DMS 273 (cell line): Measurements from ENCODE around the gene ASXL1.

Experiments used
- DNase-seq: peaks from one replicate; lab custom pipeline; 2025; ENCODE audit not compliant: unreplicated experiment; lab: John Stamatoyannopoulos, UW

The ASXL1 gene

DNA sequence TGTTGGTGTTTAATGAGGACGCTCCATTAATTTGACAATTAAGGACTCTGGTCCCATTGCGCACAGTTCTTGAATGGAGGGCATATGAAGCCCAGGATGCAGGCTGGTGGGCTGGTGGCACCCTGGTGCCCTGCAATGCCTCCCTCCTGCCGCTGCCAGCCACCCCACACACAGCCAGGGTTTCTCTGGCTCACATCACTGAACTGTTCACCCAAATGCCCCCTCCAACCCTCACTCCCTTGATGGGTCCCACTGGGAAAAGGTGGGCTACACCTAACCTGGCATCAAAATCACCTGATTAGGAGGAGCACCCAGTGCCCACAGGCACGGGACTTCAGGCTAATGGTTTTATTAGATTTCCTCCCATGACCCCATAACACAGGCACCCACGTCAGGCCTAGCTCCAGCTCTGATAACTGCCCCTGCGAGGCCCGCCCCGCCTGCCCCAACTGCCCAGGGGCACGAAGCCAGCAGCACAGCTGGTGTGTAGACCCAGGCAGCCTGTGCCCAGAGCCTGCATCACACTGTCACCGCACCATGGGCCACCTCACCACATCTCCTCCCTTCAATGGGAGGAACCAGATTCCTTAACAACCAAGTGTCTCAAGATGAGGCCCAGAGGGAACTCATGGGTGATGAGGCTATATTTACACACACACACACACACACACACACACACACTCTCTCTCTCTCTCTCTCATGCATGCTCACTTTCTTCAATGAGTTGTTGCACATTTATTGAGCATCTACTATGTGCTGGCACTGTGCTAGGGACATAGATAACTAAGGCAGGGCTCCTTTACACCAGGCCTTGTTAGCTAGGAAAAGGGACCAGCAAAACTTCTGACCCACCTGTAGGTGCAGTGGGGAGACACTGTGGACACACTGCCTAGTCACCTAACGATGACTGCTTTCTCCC is 119.7 kb downstream of the ASXL1 start:
- no peak for DNase-seq

- DNase-seq = no peak
Observed at GRCh38 chr20:32478576-32478975, 120.4 kb downstream of the ASXL1 start.

- DNase-seq = no peak
Observed at GRCh38 chr20:32479012-32479411, 120.9 kb downstream of the ASXL1 start.

GRCh38 chr20:32479697-32480171 is 121.6 kb downstream of the ASXL1 start:
- no peak for DNase-seq

DNA sequence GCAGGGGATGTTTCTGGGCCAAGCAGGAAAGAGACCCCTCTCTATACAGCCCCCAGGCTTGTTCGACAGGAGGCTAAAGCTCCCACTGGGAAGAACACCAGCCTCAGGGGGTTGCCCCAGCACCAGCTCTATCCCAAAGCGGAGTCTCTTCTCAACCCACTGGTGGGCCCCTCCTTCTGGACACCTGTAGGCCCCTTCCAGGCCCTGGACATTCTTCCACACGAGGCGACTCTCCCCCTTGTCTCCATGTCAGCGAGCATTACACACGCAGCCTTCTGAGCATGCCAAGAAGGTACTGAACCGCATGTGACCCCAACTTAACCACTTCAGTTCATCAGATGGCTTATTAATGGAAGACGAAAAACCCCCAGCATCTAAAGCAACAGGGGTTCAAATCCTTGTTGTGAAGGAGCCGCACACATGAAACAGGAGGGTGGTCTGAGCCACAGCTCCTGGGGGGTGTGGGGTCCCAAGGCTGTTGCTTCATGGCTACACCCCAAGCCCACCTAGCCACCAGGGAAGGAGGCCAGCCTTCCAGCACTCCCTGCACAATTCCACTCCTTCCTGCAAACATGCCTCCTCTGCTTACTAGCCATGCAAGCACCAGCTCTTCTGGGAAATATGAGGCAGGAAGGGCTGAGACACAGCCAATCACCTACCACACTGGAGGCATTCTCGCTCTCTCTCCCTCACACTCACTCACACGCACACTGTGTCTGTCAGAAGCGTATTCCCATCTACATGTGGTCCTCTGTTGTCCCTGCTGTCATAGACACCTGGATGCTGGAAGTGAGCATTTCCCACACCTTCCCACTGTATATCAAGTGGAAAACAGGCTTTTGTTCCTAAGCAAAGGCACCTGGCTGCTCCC is 122.5 kb downstream of the ASXL1 start:
- DNase-seq = no peak

GRCh38 chr20:32481311-32482142 is 123.4 kb downstream of the ASXL1 start:
- DNase-seq = no peak

DNA sequence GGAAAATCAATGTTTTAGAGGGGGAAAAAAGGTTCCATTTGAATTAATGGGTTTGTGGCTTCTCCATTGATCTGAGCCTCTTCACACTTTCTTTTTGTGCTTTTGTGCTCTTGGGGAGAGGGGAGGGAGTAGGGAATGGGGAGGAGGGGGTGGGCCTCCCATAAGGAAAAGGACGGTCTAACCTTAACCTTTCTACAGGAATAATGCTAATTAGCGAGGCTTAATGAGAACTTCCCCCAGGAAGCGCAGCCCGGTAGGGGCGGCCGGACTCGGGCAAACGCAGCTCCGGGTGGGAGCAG is 124.0 kb downstream of the ASXL1 start:
- no peak for DNase-seq

DNA sequence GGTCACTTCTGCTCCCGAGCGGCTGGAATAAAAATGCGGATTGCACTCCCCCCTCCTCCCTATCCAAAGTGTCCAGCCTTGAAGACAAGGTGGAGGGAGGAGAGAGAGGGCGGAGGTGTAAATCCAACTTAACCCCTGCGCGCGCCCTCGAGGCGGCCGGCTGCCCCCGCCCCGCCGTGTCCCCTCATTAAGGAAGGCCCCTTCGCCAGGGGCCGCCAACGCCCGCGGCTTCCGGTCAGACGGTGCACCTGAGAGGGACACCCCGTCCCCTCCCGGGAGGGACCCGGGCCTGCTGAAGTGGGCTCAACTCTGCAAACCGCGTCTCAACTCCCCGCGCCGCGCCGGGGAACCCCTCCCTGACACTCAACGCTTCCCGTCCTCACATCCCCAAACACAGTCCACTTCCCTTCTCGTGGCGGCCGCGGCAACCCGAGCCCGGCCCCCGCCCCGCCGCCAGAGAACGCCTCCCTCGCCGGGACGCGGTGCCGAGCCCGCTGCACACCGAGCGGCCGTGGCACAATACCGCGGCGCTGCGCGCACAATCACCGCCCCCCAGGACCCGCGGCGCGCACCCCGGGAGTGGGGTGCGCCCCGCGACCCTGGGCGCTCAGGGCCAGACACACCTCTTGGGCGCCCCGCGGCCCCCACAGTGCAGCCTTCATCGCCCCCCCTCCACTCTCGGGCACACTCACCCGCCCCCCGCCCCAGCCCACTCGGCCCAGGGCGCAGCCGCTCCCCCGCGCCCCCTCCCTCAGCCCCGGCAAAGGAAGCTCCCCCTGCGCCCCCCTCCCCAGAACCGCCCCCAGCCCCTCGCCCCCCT is 124.5 kb downstream of the ASXL1 start:
- no peak for DNase-seq

DNA sequence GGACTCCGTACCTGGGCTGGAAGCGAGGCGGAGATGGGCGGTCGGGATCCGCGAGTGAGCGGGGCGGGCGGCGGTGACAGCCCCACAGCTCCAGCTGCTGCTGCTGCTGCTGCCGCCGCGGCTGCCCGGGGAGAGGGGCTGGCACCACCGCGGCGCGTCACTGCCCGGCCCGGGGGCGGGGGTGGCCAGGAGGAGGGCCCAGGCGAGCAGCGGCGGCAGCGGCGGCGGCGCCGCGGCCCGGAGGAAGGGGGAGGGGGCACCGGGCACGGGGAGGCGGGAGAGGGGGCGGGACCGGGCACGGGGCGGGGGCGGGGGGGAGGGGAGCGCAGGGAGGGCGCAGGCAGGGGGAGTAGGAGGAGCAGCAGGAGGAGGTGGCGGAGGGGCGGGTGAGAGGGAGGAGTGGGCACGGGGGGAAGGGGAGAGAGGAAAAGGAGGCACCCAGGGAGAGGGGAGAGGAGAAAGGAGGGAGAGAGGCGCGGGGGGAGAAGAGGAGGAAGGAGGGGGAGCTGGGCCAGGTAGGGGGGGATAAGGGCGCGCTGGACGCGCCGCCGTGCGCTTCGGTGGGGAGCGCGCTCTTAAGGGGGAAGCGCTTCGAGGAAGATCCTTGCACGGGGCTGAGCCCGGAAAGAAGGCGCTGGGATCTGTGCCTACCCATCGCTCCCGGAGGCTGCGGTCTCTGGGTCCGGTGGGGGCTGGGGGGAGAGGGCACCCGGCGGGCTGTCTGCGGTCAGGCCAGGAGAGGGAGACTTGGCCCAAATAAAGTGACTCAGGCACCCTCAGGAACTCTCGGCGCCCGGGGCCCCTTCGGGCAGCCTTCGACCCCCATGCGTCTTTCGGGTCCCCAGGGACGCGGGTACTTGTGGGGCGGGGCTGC is 125.5 kb downstream of the ASXL1 start:
- DNase-seq = peak; percentile 85

DNA sequence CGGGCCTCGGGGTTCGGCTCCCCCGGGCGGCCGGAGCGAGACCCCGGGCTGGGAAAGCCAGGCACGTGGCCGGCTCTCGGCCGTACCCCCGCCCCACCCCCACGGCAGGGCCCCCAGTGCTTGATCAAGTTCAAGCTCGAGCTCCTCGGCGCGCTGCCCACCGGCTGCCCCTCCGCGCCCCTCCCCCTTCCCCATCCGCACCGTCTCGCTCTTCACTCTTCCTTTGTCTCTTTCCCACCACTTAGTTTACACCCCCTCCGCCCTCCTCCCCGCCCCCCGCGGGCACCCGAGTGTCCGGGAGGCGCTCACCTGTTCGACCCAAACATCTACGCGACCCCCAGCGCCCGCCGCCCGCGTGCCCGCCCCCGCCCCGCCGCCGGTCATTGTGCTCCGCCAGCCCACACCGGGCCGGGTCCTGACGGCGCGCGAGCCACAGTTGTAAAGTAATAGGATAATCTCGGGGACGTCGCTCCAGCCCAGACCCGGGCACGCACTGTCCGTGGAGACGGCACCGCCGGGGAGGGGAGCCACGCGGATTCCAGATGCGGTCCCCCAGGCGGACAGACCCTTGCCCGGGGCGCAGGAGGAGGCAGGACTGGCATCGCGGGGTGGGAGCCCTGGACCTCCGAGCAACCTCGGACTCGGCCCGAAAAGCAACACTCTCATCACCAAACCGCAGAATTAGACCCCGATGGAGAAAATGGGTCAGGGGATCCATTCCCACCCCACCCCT is 126.3 kb downstream of the ASXL1 start:
- DNase-seq = peak; percentile 78

DNA sequence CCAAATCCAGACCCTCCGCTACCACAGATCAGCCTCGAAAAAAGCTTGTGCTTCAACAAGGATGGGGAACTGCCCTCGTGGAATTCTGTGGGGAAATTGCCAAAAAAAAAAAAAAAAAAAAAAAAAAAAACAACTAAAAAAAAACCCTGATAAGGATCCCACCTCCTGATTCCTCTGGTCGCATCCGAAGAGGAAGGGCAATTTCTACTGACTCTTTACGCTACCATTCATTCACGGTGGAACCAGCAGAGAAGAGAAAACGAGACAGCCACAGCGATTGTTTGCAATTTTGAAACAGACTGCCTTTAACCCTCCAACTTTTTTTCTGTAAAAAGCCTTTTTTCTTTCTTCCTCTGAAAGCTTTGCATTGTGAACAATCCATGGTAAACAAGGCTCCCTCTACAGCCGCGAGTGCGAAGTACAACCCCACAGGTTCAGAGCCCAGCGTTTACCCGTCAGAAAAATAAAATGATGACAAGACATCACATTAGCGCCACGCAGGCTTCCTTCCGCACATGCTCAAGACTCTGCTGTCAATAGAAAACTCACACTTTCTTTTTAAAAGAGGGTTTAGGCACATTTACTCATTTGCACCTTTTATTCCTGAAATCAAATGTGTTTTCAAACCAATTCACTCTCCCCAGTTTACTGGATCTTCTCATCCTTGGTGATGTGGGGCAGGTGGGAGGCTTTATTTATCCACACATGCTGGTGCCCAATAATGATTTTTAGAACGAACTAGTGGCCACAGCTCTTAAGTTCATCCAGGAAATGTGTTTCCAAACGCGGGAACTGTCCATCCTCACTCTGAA is 127.0 kb downstream of the ASXL1 start:
- DNase-seq = peak; percentile 83

DNA sequence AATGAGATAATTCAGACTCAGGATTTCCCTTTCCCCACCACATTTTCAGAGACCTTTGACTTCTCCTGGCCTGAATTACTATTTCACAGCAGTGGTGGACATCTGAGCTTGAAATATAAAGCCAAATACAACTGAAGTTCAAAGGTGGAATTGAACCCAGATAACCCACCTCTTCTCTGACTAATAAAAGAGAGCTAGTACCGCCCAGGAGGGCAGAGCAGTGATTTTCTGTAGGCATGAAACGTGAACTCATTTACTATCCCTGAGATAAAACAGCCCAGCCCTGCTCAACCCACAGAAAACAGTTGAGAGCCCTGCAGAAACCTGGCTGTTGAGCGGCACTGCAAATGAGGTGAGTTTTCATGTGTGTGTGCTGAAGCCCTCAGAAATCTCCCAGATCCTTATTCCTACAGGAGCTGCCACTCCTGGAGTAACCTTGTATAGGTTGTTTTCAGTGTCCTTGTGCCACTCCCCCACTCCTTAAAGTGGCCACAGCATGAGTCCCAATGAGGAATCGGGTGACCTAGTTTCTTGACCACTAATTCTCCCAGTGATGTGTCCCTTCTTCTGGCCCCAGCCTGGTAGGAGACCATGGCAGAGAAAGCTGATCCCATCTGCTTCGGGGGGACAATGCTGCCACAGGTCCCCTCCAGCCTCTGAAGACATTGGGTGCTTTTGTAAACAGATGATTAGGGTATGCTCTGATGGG is 127.8 kb downstream of the ASXL1 start:
- DNase-seq = no peak

- DNase-seq = no peak
Observed at GRCh38 chr20:32487381-32487780, 129.2 kb downstream of the ASXL1 start.

GRCh38 chr20:32488066-32488838 is 130.1 kb downstream of the ASXL1 start:
- no peak for DNase-seq
